ENCODE data around the gene GAK.

Gene GAK

GRCh38 chr4:845233-845835 is 86.8 kb downstream of the GAK start:
- DNase-seq: no peak

- no peak for DNase-seq
Measured at GRCh38 chr4:844752-845232, 87.3 kb downstream of the GAK start.

- no peak for DNase-seq
Measured at GRCh38 chr4:839675-840443, 92.3 kb downstream of the GAK start.

GRCh38 chr4:837772-838171 is 94.3 kb downstream of the GAK start:
- DNase-seq: no peak

GRCh38 chr4:836750-837301 is 95.3 kb downstream of the GAK start:
- DNase-seq: no peak

- no peak for DNase-seq
Measured at GRCh38 chr4:836003-836511, 96.1 kb downstream of the GAK start.

- no peak for DNase-seq
Measured at GRCh38 chr4:835148-836002, 96.7 kb downstream of the GAK start.

GRCh38 chr4:834368-835147 is 97.6 kb downstream of the GAK start:
- no peak for DNase-seq

GRCh38 chr4:833731-834367 is 98.3 kb downstream of the GAK start:
- no peak for DNase-seq

GRCh38 chr4:833156-833555 is 99.0 kb downstream of the GAK start:
- no peak for DNase-seq

- DNase-seq: no peak
Measured at GRCh38 chr4:832536-832935, 99.6 kb downstream of the GAK start.

GRCh38 chr4:832108-832507 is 100.0 kb downstream of the GAK start:
- no peak for DNase-seq

- no peak for DNase-seq
Measured at GRCh38 chr4:831483-831805, 100.7 kb downstream of the GAK start.

- no peak for DNase-seq
Measured at GRCh38 chr4:830601-831482, 101.3 kb downstream of the GAK start.

- DNase-seq: no peak
Measured at GRCh38 chr4:829761-830600, 102.1 kb downstream of the GAK start.

- DNase-seq: no peak
Measured at GRCh38 chr4:829291-829690, 102.8 kb downstream of the GAK start.

GRCh38 chr4:828641-829271 is 103.4 kb downstream of the GAK start:
- no peak for DNase-seq

- no peak for DNase-seq
Measured at GRCh38 chr4:827209-828081, 104.7 kb downstream of the GAK start.
